Middle frontal gyrus (tissue), 1 donor: ENCODE measurements around the gene CLEC4C.

Source experiments
- DNase-seq: peaks from one replicate; pipeline ENCODE4 v3.0.0-alpha.2; 2015; ENCODE audit warnings: low spot score; ENCODE audit errors: extremely low spot score

The CLEC4C gene

GRCh38 chr12:7729746-7730145, 17.4 kb downstream of the CLEC4C start:
- DNase-seq, result no peak

GRCh38 chr12:7723926-7724325, 23.2 kb downstream of the CLEC4C start:
- DNase-seq, result no peak

GRCh38 chr12:7719946-7720730, 27.0 kb downstream of the CLEC4C start:
- no peak for DNase-seq

GRCh38 chr12:7716381-7716780, 30.8 kb downstream of the CLEC4C start:
- DNase-seq, result no peak

GRCh38 chr12:7712841-7713442, 34.2 kb downstream of the CLEC4C start:
- no peak for DNase-seq

GRCh38 chr12:7711133-7711532, 36.0 kb downstream of the CLEC4C start, which contains the start of gene DPPA3:
TSS of gene DPPA3 (plus strand) at chr12:7711433. CDS start at chr12:7711571, 138 bp downstream.
- no peak for DNase-seq

GRCh38 chr12:7709969-7710675, 37.1 kb downstream of the CLEC4C start:
- DNase-seq, result no peak

GRCh38 chr12:7705846-7706245, 41.3 kb downstream of the CLEC4C start:
- DNase-seq, result no peak

- no peak for DNase-seq
These were observed 51.5 kb downstream of the CLEC4C start, which contains the start of gene GDF3 for GRCh38 chr12:7695566-7696197. TSS of gene GDF3 (minus strand) at chr12:7695775. CDS start at chr12:7695728, 47 bp downstream.

GRCh38 chr12:7695237-7695560, 52.0 kb downstream of the CLEC4C start:
- no peak for DNase-seq

GRCh38 chr12:7694556-7695236, 52.5 kb downstream of the CLEC4C start:
- no peak for DNase-seq

GRCh38 chr12:7693793-7694192, 53.4 kb downstream of the CLEC4C start:
- DNase-seq, result no peak

GRCh38 chr12:7681535-7681934, 65.6 kb downstream of the CLEC4C start:
- DNase-seq, result no peak
